Measurements from ENCODE around the gene ADAMTS4. TPM values are rescaled to one million over a fixed set of nuclear protein-coding genes. Genes with fewer than 3 reads are reported as not detected.
A peak's percentile ranks its signal among the peaks of the same experiment; 100 is the strongest.

Gene ADAMTS4
- total RNA-seq, 1 experiment from 2014 or later = 31.6 TPM

- peak overlapping the region; percentile 1 for H3K27ac ChIP-seq (ENCODE audit: low read depth, low read length, poor library complexity, severe bottlenecking)
- peaks cover 5% of the 10 kb centered on the region for H3K4me1 ChIP-seq (ENCODE audit: insufficient read depth, low read length, poor library complexity, severe bottlenecking)
- no peak overlapping the region for H3K4me3 ChIP-seq (ENCODE audit: low read depth, low read length, poor library complexity, severe bottlenecking)
- H3K9me3 ChIP-seq (ENCODE audit: low read depth, low read length, poor library complexity, severe bottlenecking) = no peaks in the 10 kb centered on the region
- intact Hi-C loops (cut with micrococcal nuclease; ENCODE audit: unreplicated experiment) = no loop called here
- no peaks in the 10 kb centered on the region for H3K27me3 ChIP-seq (replicated peaks; ENCODE audit: insufficient read depth, low read depth, low read length, poor library complexity)
- no peak for TF ChIP-seq EZH2 (IDR thresholded peaks at IDR 0.05; ENCODE audit: borderline replicate concordance, low read depth, low read length, poor library complexity, severe bottlenecking)
- no peak for TF ChIP-seq CTCF (conservative IDR thresholded peaks at IDR 0.05; ENCODE audit: low read depth, low read length)
- POLR2A ChIA-PET (ENCODE audit: low non-redundant PET) = interaction anchor here (0.6 kb wide), 1 partner anchor 158 kb away, joined by 3 read pairs; no protein-coding TSS in a partner anchor
- H3K36me3 ChIP-seq (ENCODE audit: insufficient read depth, low read length, poor library complexity, severe bottlenecking) = peaks cover 34% of the 10 kb centered on the region
- BruUV-seq (replicated peaks) = no TSS peak
- CTCF ChIA-PET = no interaction called here
- DNase-seq (ENCODE audit: low spot score) = no peak
These were observed 36.0 kb downstream of the ADAMTS4 start for GRCh38 chr1:161162806-161163205.

GRCh38 chr1:161162052-161162451, 36.8 kb downstream of the ADAMTS4 start:
- Histone ChIP-seq H3K4me1 (ENCODE audit: insufficient read depth, low read length, poor library complexity, severe bottlenecking) (peaks cover 5% of the 10 kb centered on the region), H3K4me3 (ENCODE audit: low read depth, low read length, poor library complexity, severe bottlenecking) (no peak overlapping the region), H3K36me3 (ENCODE audit: insufficient read depth, low read length, poor library complexity, severe bottlenecking) (peaks cover 34% of the 10 kb centered on the region), H3K27ac (ENCODE audit: low read depth, low read length, poor library complexity, severe bottlenecking) (no peak overlapping the region), H3K9me3 (ENCODE audit: low read depth, low read length, poor library complexity, severe bottlenecking) (no peaks in the 10 kb centered on the region), H3K27me3 (replicated peaks; ENCODE audit: insufficient read depth, low read depth, low read length, poor library complexity) (no peaks in the 10 kb centered on the region)
- POLR2A ChIA-PET (ENCODE audit: low non-redundant PET) = interaction anchor here (0.6 kb wide), 1 partner anchor 157 kb away, joined by 3 read pairs; no protein-coding TSS in a partner anchor
- DNase-seq (ENCODE audit: low spot score) = no peak
- intact Hi-C loops (cut with micrococcal nuclease; ENCODE audit: unreplicated experiment) = no loop called here
- TF ChIP-seq EZH2 (IDR thresholded peaks at IDR 0.05; ENCODE audit: borderline replicate concordance, low read depth, low read length, poor library complexity, severe bottlenecking) = no peak
- no peak for TF ChIP-seq CTCF (conservative IDR thresholded peaks at IDR 0.05; ENCODE audit: low read depth, low read length)
- CTCF ChIA-PET = no interaction called here
- BruUV-seq (replicated peaks) = no TSS peak

GRCh38 chr1:161161652-161162051, 37.2 kb downstream of the ADAMTS4 start:
- POLR2A ChIA-PET (ENCODE audit: low non-redundant PET) = no interaction called here
- Histone ChIP-seq H3K27me3 (replicated peaks; ENCODE audit: insufficient read depth, low read depth, low read length, poor library complexity) (no peaks in the 10 kb centered on the region), H3K9me3 (ENCODE audit: low read depth, low read length, poor library complexity, severe bottlenecking) (no peaks in the 10 kb centered on the region), H3K4me3 (ENCODE audit: low read depth, low read length, poor library complexity, severe bottlenecking) (no peak overlapping the region), H3K4me1 (ENCODE audit: insufficient read depth, low read length, poor library complexity, severe bottlenecking) (peaks cover 5% of the 10 kb centered on the region), H3K36me3 (ENCODE audit: insufficient read depth, low read length, poor library complexity, severe bottlenecking) (peaks cover 34% of the 10 kb centered on the region), H3K27ac (ENCODE audit: low read depth, low read length, poor library complexity, severe bottlenecking) (no peak overlapping the region)
- intact Hi-C loops (cut with micrococcal nuclease; ENCODE audit: unreplicated experiment) = no loop called here
- CTCF ChIA-PET = no interaction called here
- TF ChIP-seq EZH2 (IDR thresholded peaks at IDR 0.05; ENCODE audit: borderline replicate concordance, low read depth, low read length, poor library complexity, severe bottlenecking) = no peak
- no peak for TF ChIP-seq CTCF (conservative IDR thresholded peaks at IDR 0.05; ENCODE audit: low read depth, low read length)
- no peak for DNase-seq (ENCODE audit: low spot score)
- no TSS peak for BruUV-seq (replicated peaks)
